GM12864 (cell line): Measurements from ENCODE around the gene PAK1.

Experiments
- DNase-seq: peaks from one replicate; pipeline ENCODE4 v3.0.0-alpha.2; 2011; ENCODE audit warnings: low read depth
- H3K4me3 ChIP-seq: 2 replicates; pipeline ENCODE4 v1.5.1; 2011; ENCODE audit warnings: mild to moderate bottlenecking, low read depth, low read length, control low read depth
- TF ChIP-seq, protein P1 (sequence below): IDR thresholded peaks from 2 replicates; pipeline ENCODE4 v1.5.1; 2011; ENCODE audit warnings: low read depth, mild to moderate bottlenecking, moderate library complexity, low read length, control low read depth, inconsistent platforms; ENCODE audit errors: missing control alignments

The PAK1 gene

DNA sequence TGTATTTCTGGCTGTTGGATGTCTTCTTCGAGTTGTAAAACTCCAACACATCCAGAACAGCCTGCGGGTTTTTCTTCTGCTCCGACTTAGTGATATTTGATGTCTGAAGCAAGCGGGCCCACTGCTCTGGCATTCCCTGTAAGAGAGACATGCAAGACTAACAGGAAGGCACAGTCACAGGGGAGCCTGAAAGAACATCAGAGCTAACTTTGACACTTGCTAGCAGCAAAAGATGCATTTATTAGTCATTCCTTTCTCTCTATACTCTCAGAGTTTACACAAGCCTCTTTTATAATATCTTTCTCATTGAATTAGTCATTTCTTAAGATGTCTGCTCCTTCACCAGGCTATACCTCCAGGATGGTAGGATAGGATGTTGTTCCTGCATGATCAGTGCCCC is 94.6 kb downstream of the PAK1 start:
- H3K4me3 ChIP-seq: no peak overlapping the region
- no peak for DNase-seq
- TF ChIP-seq, protein P1, sequence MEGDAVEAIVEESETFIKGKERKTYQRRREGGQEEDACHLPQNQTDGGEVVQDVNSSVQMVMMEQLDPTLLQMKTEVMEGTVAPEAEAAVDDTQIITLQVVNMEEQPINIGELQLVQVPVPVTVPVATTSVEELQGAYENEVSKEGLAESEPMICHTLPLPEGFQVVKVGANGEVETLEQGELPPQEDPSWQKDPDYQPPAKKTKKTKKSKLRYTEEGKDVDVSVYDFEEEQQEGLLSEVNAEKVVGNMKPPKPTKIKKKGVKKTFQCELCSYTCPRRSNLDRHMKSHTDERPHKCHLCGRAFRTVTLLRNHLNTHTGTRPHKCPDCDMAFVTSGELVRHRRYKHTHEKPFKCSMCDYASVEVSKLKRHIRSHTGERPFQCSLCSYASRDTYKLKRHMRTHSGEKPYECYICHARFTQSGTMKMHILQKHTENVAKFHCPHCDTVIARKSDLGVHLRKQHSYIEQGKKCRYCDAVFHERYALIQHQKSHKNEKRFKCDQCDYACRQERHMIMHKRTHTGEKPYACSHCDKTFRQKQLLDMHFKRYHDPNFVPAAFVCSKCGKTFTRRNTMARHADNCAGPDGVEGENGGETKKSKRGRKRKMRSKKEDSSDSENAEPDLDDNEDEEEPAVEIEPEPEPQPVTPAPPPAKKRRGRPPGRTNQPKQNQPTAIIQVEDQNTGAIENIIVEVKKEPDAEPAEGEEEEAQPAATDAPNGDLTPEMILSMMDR: no peak

DNA sequence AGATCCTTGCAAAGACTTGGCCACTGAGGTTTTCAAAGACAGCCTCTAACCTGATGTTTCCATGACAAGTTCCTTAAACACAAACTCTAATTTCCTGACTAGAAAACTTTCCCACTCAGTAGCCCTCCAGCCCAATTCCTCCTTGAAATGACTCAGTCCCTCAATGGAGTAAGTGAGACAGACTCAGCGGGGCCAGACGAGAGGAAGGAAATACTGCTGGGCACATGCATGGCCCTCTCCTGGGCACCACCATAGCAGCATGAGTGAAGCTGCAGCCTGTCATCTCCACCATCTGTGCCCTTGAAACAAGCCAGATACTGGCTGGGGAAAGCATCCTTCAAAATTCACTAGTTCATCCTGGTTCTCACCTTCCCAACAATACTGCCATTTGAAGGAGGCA is 96.2 kb downstream of the PAK1 start:
- H3K4me3 ChIP-seq: no peak overlapping the region
- DNase-seq: no peak
- TF ChIP-seq, protein P1: no peak

- no peak overlapping the region for H3K4me3 ChIP-seq
- DNase-seq: no peak
- TF ChIP-seq, protein P1: no peak
Observed at GRCh38 chr11:77375107-77375506, 98.8 kb downstream of the PAK1 start.

DNA sequence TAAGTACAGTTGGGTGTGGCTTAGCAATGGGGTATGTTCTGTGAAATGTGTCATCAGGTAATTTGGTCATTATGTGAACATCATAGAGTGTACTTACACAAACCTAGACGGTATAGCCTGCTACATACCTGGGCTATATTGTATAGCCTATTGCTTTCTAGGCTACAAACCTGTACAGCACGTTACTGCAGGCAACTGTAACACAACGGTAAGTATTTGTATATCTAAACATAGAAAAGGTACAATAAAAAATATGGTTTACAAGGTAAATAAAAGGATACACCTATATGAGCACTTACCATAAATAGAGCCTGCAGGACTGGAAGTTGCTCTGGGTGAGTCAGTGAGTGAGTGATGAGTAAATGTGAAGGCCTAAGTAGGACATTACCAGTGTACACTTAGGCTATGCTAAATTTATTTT is 99.3 kb downstream of the PAK1 start:
- DNase-seq: no peak
- H3K4me3 ChIP-seq: no peak overlapping the region
- TF ChIP-seq, protein P1: no peak

DNA sequence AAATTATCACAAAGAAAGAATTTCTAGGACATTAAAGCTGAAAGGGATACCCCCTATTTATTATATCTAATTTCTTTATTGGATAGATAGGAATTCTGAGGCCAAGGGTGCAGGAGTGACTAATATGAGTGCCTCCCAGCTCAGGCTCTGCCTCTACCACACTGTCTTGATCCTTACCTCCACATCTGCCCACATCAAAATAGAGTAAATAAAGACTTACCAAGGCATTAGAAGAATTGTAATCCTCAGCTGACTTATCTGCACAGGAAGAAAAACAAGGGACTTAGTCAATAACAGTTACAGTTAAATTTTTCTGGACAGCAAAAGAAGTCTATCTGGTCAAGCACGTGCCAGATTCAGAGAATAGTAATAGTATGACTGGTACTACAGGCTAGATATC is 99.8 kb downstream of the PAK1 start:
- H3K4me3 ChIP-seq: no peak overlapping the region
- TF ChIP-seq, protein P1: no peak
- DNase-seq: no peak

- no peak overlapping the region for H3K4me3 ChIP-seq
- no peak for DNase-seq
- TF ChIP-seq, protein P1: no peak
Observed at GRCh38 chr11:77372726-77373125, 101.2 kb downstream of the PAK1 start.

- H3K4me3 ChIP-seq: no peak overlapping the region
- TF ChIP-seq, protein P1: no peak
- DNase-seq: no peak
Observed at GRCh38 chr11:77371646-77372045, 102.2 kb downstream of the PAK1 start.
